ENCODE data around the gene KLHL2. TPM values are rescaled to one million over a fixed set of nuclear protein-coding genes. Genes with fewer than 3 reads are reported as not detected.
"Not testable (repeated sequence)": the region's sequence is repeated elsewhere in the genome, so short reads cannot be mapped to it uniquely, and the experiment has no call there.

KLHL2 gene
- total RNA-seq, 1 donor from 2014 or later = 28.2 TPM

- H3K36me3 ChIP-seq (ENCODE audit: insufficient read depth, low read length) = no peaks in the 10 kb centered on the region
- no peak overlapping the region for H3K9ac ChIP-seq (ENCODE audit: low read length)
- no peaks in the 10 kb centered on the region for H3K9me3 ChIP-seq (ENCODE audit: insufficient read depth, low read depth, low read length)
- H2AFZ ChIP-seq (ENCODE audit: low read depth, low read length) = no peak overlapping the region
- no peak for FAIRE-seq
- H3K4me1 ChIP-seq (ENCODE audit: insufficient read depth, low read length) = peaks cover 11% of the 10 kb centered on the region
- TF ChIP-seq EZH2 (IDR thresholded peaks at IDR 0.05; ENCODE audit: insufficient read depth, low read length) = no peak
- TF ChIP-seq CTCF (IDR thresholded peaks at IDR 0.05; ENCODE audit: insufficient read depth, low read depth, low read length) = no peak
- no peak overlapping the region for H3K4me3 ChIP-seq (ENCODE audit: insufficient read depth, low read depth, low read length)
- H3K27me3 ChIP-seq (ENCODE audit: insufficient read depth, low read length) = no peaks in the 10 kb centered on the region
- H4K20me1 ChIP-seq (ENCODE audit: insufficient read depth, low read length) = peaks cover 14% of the 10 kb centered on the region
- H3K27ac Mint-ChIP-seq (ENCODE audit: unreplicated experiment) = peak overlapping the region; percentile 68
- no peaks in the 10 kb centered on the region for H3K9me3 Mint-ChIP-seq (ENCODE audit: unreplicated experiment)
- H3K79me2 ChIP-seq (ENCODE audit: insufficient read depth, low read length) = peaks cover 44% of the 10 kb centered on the region
- H3K36me3 Mint-ChIP-seq (ENCODE audit: low read depth, unreplicated experiment) = no peaks in the 10 kb centered on the region
- H3K4me3 Mint-ChIP-seq (ENCODE audit: unreplicated experiment) = no peak overlapping the region
- no peaks in the 10 kb centered on the region for H3K27me3 Mint-ChIP-seq (ENCODE audit: low read depth, unreplicated experiment)
- H3K27ac ChIP-seq (ENCODE audit: low read depth, low read length) = no peak overlapping the region
- peaks cover 60% of the 10 kb centered on the region for H3K4me1 Mint-ChIP-seq (ENCODE audit: low read depth, unreplicated experiment)
- no peak for DNase-seq (ENCODE audit: low read depth)
- H3K4me2 ChIP-seq (ENCODE audit: low read length) = no peak overlapping the region
Measured at GRCh38 chr4:165210566-165210965, 3.2 kb downstream of the KLHL2 start.

- Mint-ChIP-seq H3K27ac (ENCODE audit: unreplicated experiment) (peak overlapping the region; percentile 44), H3K4me1 (ENCODE audit: low read depth, unreplicated experiment) (peaks cover 72% of the 10 kb centered on the region)
- not testable (repeated sequence) for H3K4me3 Mint-ChIP-seq (ENCODE audit: unreplicated experiment); DNase-seq (ENCODE audit: low read depth); H3K4me2 ChIP-seq (ENCODE audit: low read length); H2AFZ ChIP-seq (ENCODE audit: low read depth, low read length); H3K4me3 ChIP-seq (ENCODE audit: insufficient read depth, low read depth, low read length); H3K36me3 Mint-ChIP-seq (ENCODE audit: low read depth, unreplicated experiment); FAIRE-seq; H3K9ac ChIP-seq (ENCODE audit: low read length); H3K9me3 Mint-ChIP-seq (ENCODE audit: unreplicated experiment); H3K27me3 ChIP-seq (ENCODE audit: insufficient read depth, low read length); H3K27ac ChIP-seq (ENCODE audit: low read depth, low read length); H3K9me3 ChIP-seq (ENCODE audit: insufficient read depth, low read depth, low read length); H3K36me3 ChIP-seq (ENCODE audit: insufficient read depth, low read length); H3K27me3 Mint-ChIP-seq (ENCODE audit: low read depth, unreplicated experiment)
- peaks cover 16% of the 10 kb centered on the region for H3K4me1 ChIP-seq (ENCODE audit: insufficient read depth, low read length)
- peaks cover 46% of the 10 kb centered on the region for H3K79me2 ChIP-seq (ENCODE audit: insufficient read depth, low read length)
- peaks cover 21% of the 10 kb centered on the region for H4K20me1 ChIP-seq (ENCODE audit: insufficient read depth, low read length)
Measured at GRCh38 chr4:165212647-165213046, 5.3 kb downstream of the KLHL2 start.

GRCh38 chr4:165213404-165213803 lies 6.0 kb downstream of the KLHL2 start:
- not testable (repeated sequence) for DNase-seq (ENCODE audit: low read depth); H3K9me3 Mint-ChIP-seq (ENCODE audit: unreplicated experiment); H3K9me3 ChIP-seq (ENCODE audit: insufficient read depth, low read depth, low read length); H3K4me2 ChIP-seq (ENCODE audit: low read length); H3K36me3 ChIP-seq (ENCODE audit: insufficient read depth, low read length); H3K36me3 Mint-ChIP-seq (ENCODE audit: low read depth, unreplicated experiment); H3K9ac ChIP-seq (ENCODE audit: low read length); H3K4me3 ChIP-seq (ENCODE audit: insufficient read depth, low read depth, low read length); H3K27me3 ChIP-seq (ENCODE audit: insufficient read depth, low read length); H3K27ac ChIP-seq (ENCODE audit: low read depth, low read length); H2AFZ ChIP-seq (ENCODE audit: low read depth, low read length); H3K27me3 Mint-ChIP-seq (ENCODE audit: low read depth, unreplicated experiment); FAIRE-seq
- Histone ChIP-seq H4K20me1 (ENCODE audit: insufficient read depth, low read length) (peaks cover 21% of the 10 kb centered on the region), H3K79me2 (ENCODE audit: insufficient read depth, low read length) (peaks cover 41% of the 10 kb centered on the region), H3K4me1 (ENCODE audit: insufficient read depth, low read length) (peaks cover 16% of the 10 kb centered on the region)
- peak overlapping the region; percentile 44 for H3K27ac Mint-ChIP-seq (ENCODE audit: unreplicated experiment)
- peak overlapping the region; percentile 36 for H3K4me3 Mint-ChIP-seq (ENCODE audit: unreplicated experiment)
- peaks cover 70% of the 10 kb centered on the region for H3K4me1 Mint-ChIP-seq (ENCODE audit: low read depth, unreplicated experiment)

- not testable (repeated sequence) for H3K27me3 Mint-ChIP-seq (ENCODE audit: low read depth, unreplicated experiment); DNase-seq (ENCODE audit: low read depth); H3K9me3 ChIP-seq (ENCODE audit: insufficient read depth, low read depth, low read length); H2AFZ ChIP-seq (ENCODE audit: low read depth, low read length); H3K4me2 ChIP-seq (ENCODE audit: low read length); H3K36me3 Mint-ChIP-seq (ENCODE audit: low read depth, unreplicated experiment); H3K4me3 Mint-ChIP-seq (ENCODE audit: unreplicated experiment); H3K36me3 ChIP-seq (ENCODE audit: insufficient read depth, low read length); H3K27me3 ChIP-seq (ENCODE audit: insufficient read depth, low read length); H3K9me3 Mint-ChIP-seq (ENCODE audit: unreplicated experiment); H3K27ac ChIP-seq (ENCODE audit: low read depth, low read length); H3K9ac ChIP-seq (ENCODE audit: low read length); H3K4me3 ChIP-seq (ENCODE audit: insufficient read depth, low read depth, low read length); FAIRE-seq
- Histone ChIP-seq H3K4me1 (ENCODE audit: insufficient read depth, low read length) (peaks cover 14% of the 10 kb centered on the region), H3K79me2 (ENCODE audit: insufficient read depth, low read length) (peaks cover 34% of the 10 kb centered on the region), H4K20me1 (ENCODE audit: insufficient read depth, low read length) (peaks cover 16% of the 10 kb centered on the region)
- Mint-ChIP-seq H3K27ac (ENCODE audit: unreplicated experiment) (peak overlapping the region; percentile 64), H3K4me1 (ENCODE audit: low read depth, unreplicated experiment) (peaks cover 64% of the 10 kb centered on the region)
Measured at GRCh38 chr4:165213991-165214709, 6.8 kb downstream of the KLHL2 start.

GRCh38 chr4:165215034-165215751 lies 7.8 kb downstream of the KLHL2 start:
- not testable (repeated sequence) for H3K9me3 Mint-ChIP-seq (ENCODE audit: unreplicated experiment); H3K27me3 Mint-ChIP-seq (ENCODE audit: low read depth, unreplicated experiment); H4K20me1 ChIP-seq (ENCODE audit: insufficient read depth, low read length); H3K36me3 Mint-ChIP-seq (ENCODE audit: low read depth, unreplicated experiment); H3K9ac ChIP-seq (ENCODE audit: low read length); H3K9me3 ChIP-seq (ENCODE audit: insufficient read depth, low read depth, low read length); H3K4me3 ChIP-seq (ENCODE audit: insufficient read depth, low read depth, low read length); FAIRE-seq; H3K27me3 ChIP-seq (ENCODE audit: insufficient read depth, low read length); H2AFZ ChIP-seq (ENCODE audit: low read depth, low read length); H3K36me3 ChIP-seq (ENCODE audit: insufficient read depth, low read length)
- Histone ChIP-seq H3K27ac (ENCODE audit: low read depth, low read length) (peak overlapping the region; percentile 42), H3K4me2 (ENCODE audit: low read length) (peak overlapping the region; percentile 39), H3K79me2 (ENCODE audit: insufficient read depth, low read length) (peaks cover 25% of the 10 kb centered on the region), H3K4me1 (ENCODE audit: insufficient read depth, low read length) (peaks cover 13% of the 10 kb centered on the region)
- H3K4me3 Mint-ChIP-seq (ENCODE audit: unreplicated experiment) = peak overlapping the region; percentile 11
- peak overlapping the region; percentile 85 for H3K27ac Mint-ChIP-seq (ENCODE audit: unreplicated experiment)
- H3K4me1 Mint-ChIP-seq (ENCODE audit: low read depth, unreplicated experiment) = peaks cover 59% of the 10 kb centered on the region
- peak; percentile 86 for DNase-seq (ENCODE audit: low read depth)

Measured in astrocyte (in vitro differentiated cells and primary cell).